ENCODE data around the gene GTF2I.

DNA sequence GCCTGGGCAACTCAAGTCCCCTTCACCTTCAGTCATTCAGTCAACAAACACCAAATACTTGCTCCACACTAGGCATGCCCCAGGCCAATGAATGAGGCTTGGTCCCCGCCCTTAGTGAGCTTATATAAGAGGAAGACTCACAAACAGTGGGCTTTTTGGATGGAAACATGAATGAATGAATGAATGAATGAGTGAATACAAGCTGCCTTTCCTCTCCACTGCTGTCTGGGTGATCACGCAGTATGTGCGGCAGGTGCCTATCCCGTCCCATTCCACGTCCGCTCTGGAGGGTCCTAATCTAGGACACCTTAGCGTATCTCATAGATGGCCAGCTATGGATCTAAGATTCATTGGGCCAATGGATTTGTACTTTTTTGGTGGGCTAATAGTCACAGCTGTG, 19.8 kb upstream of the GTF2I start:
- TF ChIP-seq, protein P1, sequence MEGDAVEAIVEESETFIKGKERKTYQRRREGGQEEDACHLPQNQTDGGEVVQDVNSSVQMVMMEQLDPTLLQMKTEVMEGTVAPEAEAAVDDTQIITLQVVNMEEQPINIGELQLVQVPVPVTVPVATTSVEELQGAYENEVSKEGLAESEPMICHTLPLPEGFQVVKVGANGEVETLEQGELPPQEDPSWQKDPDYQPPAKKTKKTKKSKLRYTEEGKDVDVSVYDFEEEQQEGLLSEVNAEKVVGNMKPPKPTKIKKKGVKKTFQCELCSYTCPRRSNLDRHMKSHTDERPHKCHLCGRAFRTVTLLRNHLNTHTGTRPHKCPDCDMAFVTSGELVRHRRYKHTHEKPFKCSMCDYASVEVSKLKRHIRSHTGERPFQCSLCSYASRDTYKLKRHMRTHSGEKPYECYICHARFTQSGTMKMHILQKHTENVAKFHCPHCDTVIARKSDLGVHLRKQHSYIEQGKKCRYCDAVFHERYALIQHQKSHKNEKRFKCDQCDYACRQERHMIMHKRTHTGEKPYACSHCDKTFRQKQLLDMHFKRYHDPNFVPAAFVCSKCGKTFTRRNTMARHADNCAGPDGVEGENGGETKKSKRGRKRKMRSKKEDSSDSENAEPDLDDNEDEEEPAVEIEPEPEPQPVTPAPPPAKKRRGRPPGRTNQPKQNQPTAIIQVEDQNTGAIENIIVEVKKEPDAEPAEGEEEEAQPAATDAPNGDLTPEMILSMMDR (IDR thresholded peaks at IDR 0.05) = no peak
- TF ChIP-seq POLR2A (IDR thresholded peaks at IDR 0.05) = no peak
